Measurements from ENCODE around the gene SYTL5.

The SYTL5 gene

GRCh38 chrX:38149016-38149415 lies 142.7 kb downstream of the SYTL5 start:
- DNase-seq (ENCODE audit: low spot score), result no peak

- no peak for DNase-seq (ENCODE audit: low spot score)
These were observed 144.6 kb downstream of the SYTL5 start for GRCh38 chrX:38150993-38151392.

- no peak for DNase-seq (ENCODE audit: low spot score)
These were observed 145.1 kb downstream of the SYTL5 start for GRCh38 chrX:38151441-38151840.

GRCh38 chrX:38154340-38154739 lies 148.0 kb downstream of the SYTL5 start:
- DNase-seq (ENCODE audit: low spot score), result no peak

GRCh38 chrX:38154818-38155217 lies 148.5 kb downstream of the SYTL5 start:
- no peak for DNase-seq (ENCODE audit: low spot score)

GRCh38 chrX:38156838-38157237 lies 150.5 kb downstream of the SYTL5 start:
- no peak for DNase-seq (ENCODE audit: low spot score)

GRCh38 chrX:38163193-38163592 lies 156.8 kb downstream of the SYTL5 start:
- DNase-seq (ENCODE audit: low spot score), result no peak

- no peak for DNase-seq (ENCODE audit: low spot score)
These were observed 158.7 kb downstream of the SYTL5 start for GRCh38 chrX:38165023-38165422.

GRCh38 chrX:38166478-38167083 lies 160.2 kb downstream of the SYTL5 start:
- DNase-seq (ENCODE audit: low spot score), result peak; percentile 44

GRCh38 chrX:38170556-38170955 lies 164.2 kb downstream of the SYTL5 start:
- no peak for DNase-seq (ENCODE audit: low spot score)

- DNase-seq (ENCODE audit: low spot score), result no peak
These were observed 166.2 kb downstream of the SYTL5 start for GRCh38 chrX:38172596-38172995.

GRCh38 chrX:38175139-38175538 lies 168.8 kb downstream of the SYTL5 start:
- DNase-seq (ENCODE audit: low spot score), result peak; percentile 30

- no peak for DNase-seq (ENCODE audit: low spot score)
These were observed 172.0 kb downstream of the SYTL5 start for GRCh38 chrX:38178396-38178795.
